Measurements from ENCODE around the gene TEX36. TPM values are rescaled to one million over a fixed set of nuclear protein-coding genes. Genes with fewer than 3 reads are reported as not detected.

TEX36 gene
- total and polyA plus RNA-seq, 9 of the 15 experiments (the other 6 are each of a cell fraction or from before 2014, with no cell fraction given) = 0.10 to 0.82 (median 0.15) TPM; not detected in 6

GRCh38 chr10:125692601-125693523 lies 9.9 kb upstream of the TEX36 start:
- Histone ChIP-seq H3K9me1 (ENCODE audit: control insufficient read depth, insufficient read depth, low read length) (no peaks in the 10 kb centered on the region), H3K79me2 (ENCODE audit: control insufficient read depth, insufficient read depth, low read length) (no peaks in the 10 kb centered on the region), H3K4me1 (replicated peaks in 1 of 2; ENCODE audit: control insufficient read depth in 2 of 2, insufficient read depth in 2 of 2, low read length in 2 of 2) (no peaks in the 10 kb centered on the region), H3K27ac (ENCODE audit: extremely low read depth, low read depth, low read length) (no peak overlapping the region), H3K4me3 (no peak overlapping the region), H3K4me2 (ENCODE audit: insufficient read depth, low read length) (no peak overlapping the region), H4K20me1 (replicated peaks; ENCODE audit: control insufficient read depth, insufficient read depth, low read length) (no peaks in the 10 kb centered on the region), H3K36me3 (ENCODE audit: control insufficient read depth, insufficient read depth, low read length) (no peaks in the 10 kb centered on the region), H3K9me3 (replicated peaks; ENCODE audit: control insufficient read depth, insufficient read depth, low read depth, low read length) (no peaks in the 10 kb centered on the region), H3K27me3 (ENCODE audit: control insufficient read depth in 2 of 2, insufficient read depth in 2 of 2, low read length in 2 of 2) (peaks cover 20 to 43% of the 10 kb centered on the region in 2 experiments; a peak in 4 of 5 replicates), H3K9ac (ENCODE audit: insufficient read depth in 1 of 2, low read depth in 2 of 2, low read length in 2 of 2) (no peak overlapping the region), H2AFZ (ENCODE audit: low read depth, low read length) (no peak overlapping the region)
- intact Hi-C loops (cut with micrococcal nuclease) = no loop called here
- DNase-seq (ENCODE audit: extremely low read depth in 1 of 4, low spot score in 3 of 4) (no peak), FAIRE-seq (no peak), ATAC-seq (no peak)
- BruUV-seq (replicated peaks) = no TSS peak
- POLR2A ChIA-PET = no interaction called here
- CTCF ChIA-PET (ENCODE audit: low intra/inter-chr PET ratio) = no interaction called here
- in situ Hi-C loops (cut with MboI) = no loop called here
- WGBS (ENCODE audit: insufficient coverage, low coverage, missing lambda C conversion rate) = 3% methylated on average over 12 of the region's 12 CpGs
- TF ChIP-seq AFF4 (CRISPR knock-in tag; IDR thresholded peaks at IDR 0.05) (no peak), ETS2 (tag; IDR thresholded peaks at IDR 0.05; ENCODE audit: borderline replicate concordance, poor library complexity, severe bottlenecking) (no peak), FOXM1 (IDR thresholded peaks at IDR 0.05; ENCODE audit: low read depth) (no peak), FOXM1 (CRISPR knock-in tag; IDR thresholded peaks at IDR 0.05; ENCODE audit: low read depth) (no peak), CBFB (CRISPR knock-in tag; IDR thresholded peaks at IDR 0.05) (no peak)
